K562 (cell line): ENCODE results near the gene ST6GAL1. TPM values are rescaled to one million over a fixed set of nuclear protein-coding genes. Genes with fewer than 3 reads are reported as not detected.
A peak's percentile ranks its signal among the peaks of the same experiment; 100 is the strongest.

Experiments used
- GTF2A2 ChIP-seq: IDR thresholded peaks from 2 replicates; pipeline ENCODE4 v1.6.1; 2016; ENCODE audit warnings: mild to moderate bottlenecking, missing genetic modification characterization, missing compliant biosample characterization
- L3MBTL2 ChIP-seq: fragments of 450-650 bp; IDR thresholded peaks from 2 replicates; pipeline ENCODE4 v1.6.1; 2016; ENCODE audit warnings: mild to moderate bottlenecking, moderate library complexity
- PHB2 ChIP-seq: fragments of 450-650 bp; IDR thresholded peaks from 2 replicates; pipeline ENCODE4 v1.6.1; 2017; ENCODE audit warnings: low read depth
- RBBP5 ChIP-seq: fragments of 200-600 bp; sonication (generic); IDR thresholded peaks from 2 replicates; pipeline ENCODE4 v1.6.1; 2012; ENCODE audit warnings: borderline replicate concordance, mild to moderate bottlenecking, low read length, control low read depth, inconsistent platforms; ENCODE audit not compliant: insufficient read depth, poor library complexity, severe bottlenecking
- SIN3A ChIP-seq, 2 experiments: fragments of 150-350 bp in 1 of 2; IDR thresholded peaks; 2 replicates each; pipeline ENCODE4 v1.6.1; 2011 to 2016; ENCODE audit warnings: borderline replicate concordance in 2 of 2, low read depth in 2 of 2, low read length in 2 of 2, mild to moderate bottlenecking in 2 of 2, moderate library complexity in 2 of 2; ENCODE audit not compliant: control insufficient read depth in 1 of 2
- WHSC1 ChIP-seq: IDR thresholded peaks from one replicate; pipeline ENCODE4 v1.6.1; 2012; ENCODE audit warnings: low read length, control low read depth, inconsistent platforms
- ZNF780A ChIP-seq: fragments of 250-450 bp; sonication (Bioruptor Pico); IDR thresholded peaks from 2 replicates; pipeline ENCODE4 v1.5.0; 2021; ENCODE audit warnings: mild to moderate bottlenecking
- ZSCAN32 ChIP-seq: fragments of 450-650 bp; formaldehyde crosslinking; IDR thresholded peaks from 2 replicates; pipeline ENCODE4 v1.4.0; 2020; ENCODE audit warnings: mild to moderate bottlenecking, moderate library complexity
- polyA plus RNA-seq, 8 experiments: library from polyadenylated mRNA; depleted of rRNA in 4 of 8; stranded (reverse) in 5 of 8; unstranded in 3 of 8; fragments of >200 nt; fragmentation: Nextera tagmentation in 2 of 8; fragmentation: Illumina TruSeq in 1 of 8; extraction: Ambion mirVana in 2 of 8; extraction: Trizol in 1 of 8; gene quantifications; 2 replicates each; pipeline versions ENCODE4 v1.2.1 to v1.2.3, GENCODE V29; 2011 to 2014; ENCODE audit warnings: inconsistent platforms in 1 of 8, missing spikeins in 1 of 8
- total RNA-seq, 7 experiments: library from RNA; depleted of rRNA in 6 of 7; stranded (reverse); fragments of >200 nt in 6 of 7; fragmentation: Illumina TruSeq in 2 of 7; extraction: Trizol in 2 of 7; gene quantifications; 2 replicates each; pipeline versions ENCODE4 v1.2.1 to v1.2.3, GENCODE V29; 2011 to 2021; ENCODE audit warnings: low replicate concordance in 1 of 7
- TF ChIP-seq, protein P1 (sequence below): fragments of 450-650 bp; IDR thresholded peaks from 2 replicates; pipeline ENCODE4 v1.6.1; 2016; ENCODE audit warnings: mild to moderate bottlenecking, moderate library complexity
- TF ChIP-seq, protein P2 (sequence below): fragments of 450-650 bp; IDR thresholded peaks from 2 replicates; pipeline ENCODE4 v1.7.1; 2018; ENCODE audit warnings: mild to moderate bottlenecking, low read depth; ENCODE audit not compliant: partially characterized antibody
- TF ChIP-seq, protein P3 (sequence below): sonication (generic); formaldehyde crosslinking; IDR thresholded peaks from 2 replicates; pipeline ENCODE4 v1.8.0; 2022; ENCODE audit warnings: mild to moderate bottlenecking, missing genetic modification reagents

ST6GAL1 gene
- total and polyA plus RNA-seq, 9 of the 15 experiments (the other 6 are each of a cell fraction or from before 2014, with no cell fraction given), result 31.9 to 145 (median 71.0) TPM

DNA sequence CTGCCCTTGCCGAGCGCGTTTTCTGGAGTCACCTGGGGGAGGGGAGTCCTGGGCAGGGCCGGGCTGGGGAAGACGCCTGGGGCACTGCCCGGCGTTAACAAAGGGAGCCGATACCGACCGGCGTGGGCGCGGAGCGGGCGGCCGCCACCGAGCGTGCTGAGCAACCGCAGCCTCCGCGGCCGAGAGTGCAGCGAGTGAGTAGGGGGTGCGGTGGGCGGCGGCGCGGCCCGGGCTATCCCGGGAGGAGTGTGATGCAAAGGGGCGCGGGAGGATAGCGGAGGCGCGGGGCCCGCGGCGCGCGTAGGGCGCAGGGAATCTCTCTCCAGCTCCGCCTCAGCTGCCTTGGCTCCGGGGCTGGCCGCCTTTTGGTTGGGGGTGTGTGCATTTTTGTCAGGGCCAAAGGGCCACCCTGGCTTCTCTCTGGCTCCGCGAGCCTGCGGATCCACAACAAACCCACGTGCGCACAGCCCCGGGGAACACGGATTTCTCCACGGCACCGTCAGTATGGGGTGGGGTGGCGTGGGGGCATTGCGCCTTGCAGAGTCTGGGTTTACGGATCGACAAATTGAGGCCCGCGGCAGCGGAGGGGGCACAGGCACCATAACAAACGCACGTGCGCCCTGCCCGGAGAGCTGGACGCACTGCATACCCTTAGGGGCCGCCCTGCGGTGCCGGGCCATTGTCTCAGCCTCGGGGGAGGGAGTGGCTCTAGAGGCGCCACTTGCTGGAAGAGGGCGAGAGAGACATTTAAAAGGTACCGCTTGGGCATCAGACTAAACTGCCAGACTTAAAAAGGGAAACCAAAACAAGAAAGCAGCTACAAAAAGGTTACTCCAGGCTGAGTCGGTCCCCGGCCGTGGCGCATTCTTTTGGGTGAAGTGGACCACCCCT is 560 bp downstream of the ST6GAL1 start (continued):
- TF ChIP-seq, protein P1, sequence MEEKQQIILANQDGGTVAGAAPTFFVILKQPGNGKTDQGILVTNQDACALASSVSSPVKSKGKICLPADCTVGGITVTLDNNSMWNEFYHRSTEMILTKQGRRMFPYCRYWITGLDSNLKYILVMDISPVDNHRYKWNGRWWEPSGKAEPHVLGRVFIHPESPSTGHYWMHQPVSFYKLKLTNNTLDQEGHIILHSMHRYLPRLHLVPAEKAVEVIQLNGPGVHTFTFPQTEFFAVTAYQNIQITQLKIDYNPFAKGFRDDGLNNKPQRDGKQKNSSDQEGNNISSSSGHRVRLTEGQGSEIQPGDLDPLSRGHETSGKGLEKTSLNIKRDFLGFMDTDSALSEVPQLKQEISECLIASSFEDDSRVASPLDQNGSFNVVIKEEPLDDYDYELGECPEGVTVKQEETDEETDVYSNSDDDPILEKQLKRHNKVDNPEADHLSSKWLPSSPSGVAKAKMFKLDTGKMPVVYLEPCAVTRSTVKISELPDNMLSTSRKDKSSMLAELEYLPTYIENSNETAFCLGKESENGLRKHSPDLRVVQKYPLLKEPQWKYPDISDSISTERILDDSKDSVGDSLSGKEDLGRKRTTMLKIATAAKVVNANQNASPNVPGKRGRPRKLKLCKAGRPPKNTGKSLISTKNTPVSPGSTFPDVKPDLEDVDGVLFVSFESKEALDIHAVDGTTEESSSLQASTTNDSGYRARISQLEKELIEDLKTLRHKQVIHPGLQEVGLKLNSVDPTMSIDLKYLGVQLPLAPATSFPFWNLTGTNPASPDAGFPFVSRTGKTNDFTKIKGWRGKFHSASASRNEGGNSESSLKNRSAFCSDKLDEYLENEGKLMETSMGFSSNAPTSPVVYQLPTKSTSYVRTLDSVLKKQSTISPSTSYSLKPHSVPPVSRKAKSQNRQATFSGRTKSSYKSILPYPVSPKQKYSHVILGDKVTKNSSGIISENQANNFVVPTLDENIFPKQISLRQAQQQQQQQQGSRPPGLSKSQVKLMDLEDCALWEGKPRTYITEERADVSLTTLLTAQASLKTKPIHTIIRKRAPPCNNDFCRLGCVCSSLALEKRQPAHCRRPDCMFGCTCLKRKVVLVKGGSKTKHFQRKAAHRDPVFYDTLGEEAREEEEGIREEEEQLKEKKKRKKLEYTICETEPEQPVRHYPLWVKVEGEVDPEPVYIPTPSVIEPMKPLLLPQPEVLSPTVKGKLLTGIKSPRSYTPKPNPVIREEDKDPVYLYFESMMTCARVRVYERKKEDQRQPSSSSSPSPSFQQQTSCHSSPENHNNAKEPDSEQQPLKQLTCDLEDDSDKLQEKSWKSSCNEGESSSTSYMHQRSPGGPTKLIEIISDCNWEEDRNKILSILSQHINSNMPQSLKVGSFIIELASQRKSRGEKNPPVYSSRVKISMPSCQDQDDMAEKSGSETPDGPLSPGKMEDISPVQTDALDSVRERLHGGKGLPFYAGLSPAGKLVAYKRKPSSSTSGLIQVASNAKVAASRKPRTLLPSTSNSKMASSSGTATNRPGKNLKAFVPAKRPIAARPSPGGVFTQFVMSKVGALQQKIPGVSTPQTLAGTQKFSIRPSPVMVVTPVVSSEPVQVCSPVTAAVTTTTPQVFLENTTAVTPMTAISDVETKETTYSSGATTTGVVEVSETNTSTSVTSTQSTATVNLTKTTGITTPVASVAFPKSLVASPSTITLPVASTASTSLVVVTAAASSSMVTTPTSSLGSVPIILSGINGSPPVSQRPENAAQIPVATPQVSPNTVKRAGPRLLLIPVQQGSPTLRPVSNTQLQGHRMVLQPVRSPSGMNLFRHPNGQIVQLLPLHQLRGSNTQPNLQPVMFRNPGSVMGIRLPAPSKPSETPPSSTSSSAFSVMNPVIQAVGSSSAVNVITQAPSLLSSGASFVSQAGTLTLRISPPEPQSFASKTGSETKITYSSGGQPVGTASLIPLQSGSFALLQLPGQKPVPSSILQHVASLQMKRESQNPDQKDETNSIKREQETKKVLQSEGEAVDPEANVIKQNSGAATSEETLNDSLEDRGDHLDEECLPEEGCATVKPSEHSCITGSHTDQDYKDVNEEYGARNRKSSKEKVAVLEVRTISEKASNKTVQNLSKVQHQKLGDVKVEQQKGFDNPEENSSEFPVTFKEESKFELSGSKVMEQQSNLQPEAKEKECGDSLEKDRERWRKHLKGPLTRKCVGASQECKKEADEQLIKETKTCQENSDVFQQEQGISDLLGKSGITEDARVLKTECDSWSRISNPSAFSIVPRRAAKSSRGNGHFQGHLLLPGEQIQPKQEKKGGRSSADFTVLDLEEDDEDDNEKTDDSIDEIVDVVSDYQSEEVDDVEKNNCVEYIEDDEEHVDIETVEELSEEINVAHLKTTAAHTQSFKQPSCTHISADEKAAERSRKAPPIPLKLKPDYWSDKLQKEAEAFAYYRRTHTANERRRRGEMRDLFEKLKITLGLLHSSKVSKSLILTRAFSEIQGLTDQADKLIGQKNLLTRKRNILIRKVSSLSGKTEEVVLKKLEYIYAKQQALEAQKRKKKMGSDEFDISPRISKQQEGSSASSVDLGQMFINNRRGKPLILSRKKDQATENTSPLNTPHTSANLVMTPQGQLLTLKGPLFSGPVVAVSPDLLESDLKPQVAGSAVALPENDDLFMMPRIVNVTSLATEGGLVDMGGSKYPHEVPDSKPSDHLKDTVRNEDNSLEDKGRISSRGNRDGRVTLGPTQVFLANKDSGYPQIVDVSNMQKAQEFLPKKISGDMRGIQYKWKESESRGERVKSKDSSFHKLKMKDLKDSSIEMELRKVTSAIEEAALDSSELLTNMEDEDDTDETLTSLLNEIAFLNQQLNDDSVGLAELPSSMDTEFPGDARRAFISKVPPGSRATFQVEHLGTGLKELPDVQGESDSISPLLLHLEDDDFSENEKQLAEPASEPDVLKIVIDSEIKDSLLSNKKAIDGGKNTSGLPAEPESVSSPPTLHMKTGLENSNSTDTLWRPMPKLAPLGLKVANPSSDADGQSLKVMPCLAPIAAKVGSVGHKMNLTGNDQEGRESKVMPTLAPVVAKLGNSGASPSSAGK, result peak; percentile 77
- no peak for TF ChIP-seq ZNF780A (CRISPR knock-in tag)
- TF ChIP-seq, protein P2, sequence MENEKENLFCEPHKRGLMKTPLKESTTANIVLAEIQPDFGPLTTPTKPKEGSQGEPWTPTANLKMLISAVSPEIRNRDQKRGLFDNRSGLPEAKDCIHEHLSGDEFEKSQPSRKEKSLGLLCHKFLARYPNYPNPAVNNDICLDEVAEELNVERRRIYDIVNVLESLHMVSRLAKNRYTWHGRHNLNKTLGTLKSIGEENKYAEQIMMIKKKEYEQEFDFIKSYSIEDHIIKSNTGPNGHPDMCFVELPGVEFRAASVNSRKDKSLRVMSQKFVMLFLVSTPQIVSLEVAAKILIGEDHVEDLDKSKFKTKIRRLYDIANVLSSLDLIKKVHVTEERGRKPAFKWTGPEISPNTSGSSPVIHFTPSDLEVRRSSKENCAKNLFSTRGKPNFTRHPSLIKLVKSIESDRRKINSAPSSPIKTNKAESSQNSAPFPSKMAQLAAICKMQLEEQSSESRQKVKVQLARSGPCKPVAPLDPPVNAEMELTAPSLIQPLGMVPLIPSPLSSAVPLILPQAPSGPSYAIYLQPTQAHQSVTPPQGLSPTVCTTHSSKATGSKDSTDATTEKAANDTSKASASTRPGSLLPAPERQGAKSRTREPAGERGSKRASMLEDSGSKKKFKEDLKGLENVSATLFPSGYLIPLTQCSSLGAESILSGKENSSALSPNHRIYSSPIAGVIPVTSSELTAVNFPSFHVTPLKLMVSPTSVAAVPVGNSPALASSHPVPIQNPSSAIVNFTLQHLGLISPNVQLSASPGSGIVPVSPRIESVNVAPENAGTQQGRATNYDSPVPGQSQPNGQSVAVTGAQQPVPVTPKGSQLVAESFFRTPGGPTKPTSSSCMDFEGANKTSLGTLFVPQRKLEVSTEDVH, result no peak
- 0 out of 2 replicates have a peak, but pooled peaks have one; percentile 9 for TF ChIP-seq L3MBTL2
- no peak for TF ChIP-seq PHB2
- TF ChIP-seq RBBP5, result peak; percentile 63
- TF ChIP-seq GTF2A2 (tag), result no peak
- no peak for TF ChIP-seq ZSCAN32
- no peak for TF ChIP-seq WHSC1
- TF ChIP-seq, protein P3, sequence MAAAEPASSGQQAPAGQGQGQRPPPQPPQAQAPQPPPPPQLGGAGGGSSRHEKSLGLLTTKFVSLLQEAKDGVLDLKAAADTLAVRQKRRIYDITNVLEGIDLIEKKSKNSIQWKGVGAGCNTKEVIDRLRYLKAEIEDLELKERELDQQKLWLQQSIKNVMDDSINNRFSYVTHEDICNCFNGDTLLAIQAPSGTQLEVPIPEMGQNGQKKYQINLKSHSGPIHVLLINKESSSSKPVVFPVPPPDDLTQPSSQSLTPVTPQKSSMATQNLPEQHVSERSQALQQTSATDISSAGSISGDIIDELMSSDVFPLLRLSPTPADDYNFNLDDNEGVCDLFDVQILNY, result no peak
- peak; percentile 68 to 77; a peak in 3 of 4 replicates for TF ChIP-seq SIN3A (IDR thresholded peaks at IDR 0.05; ENCODE audit: borderline replicate concordance in 2 of 2, control insufficient read depth in 1 of 2, low read depth in 2 of 2, low read length in 2 of 2)
